Measurements from ENCODE around the gene DDOST. TPM values are rescaled to one million over a fixed set of nuclear protein-coding genes. Genes with fewer than 3 reads are reported as not detected.

Gene DDOST
- total and polyA plus RNA-seq, 2 experiments from 2014 or later = 151 to 270 TPM

DNA sequence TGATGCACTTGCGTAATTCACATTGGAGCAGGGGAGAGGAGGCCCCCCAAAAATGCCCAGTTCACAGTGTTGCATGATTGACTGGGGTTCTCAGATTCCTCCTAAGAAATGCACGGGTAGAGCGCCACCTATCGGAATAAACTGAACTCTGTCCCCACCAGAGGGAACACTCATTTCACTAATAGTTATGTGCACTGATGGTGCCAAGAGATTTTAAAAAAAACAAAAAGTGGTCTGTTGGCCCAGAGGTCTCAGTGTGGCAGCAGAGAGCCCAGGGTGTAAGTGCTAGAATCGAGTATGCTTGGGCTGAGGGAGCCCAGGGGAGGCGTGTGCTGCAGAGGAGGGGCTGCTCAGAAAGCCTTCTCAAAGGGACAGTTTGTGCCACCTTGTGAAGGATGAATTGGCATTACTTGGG lies 21.0 kb downstream of the DDOST start:
- Mint-ChIP-seq H3K27ac (no peak overlapping the region), H3K27me3 (ENCODE audit: insufficient read depth, low read depth, poor library complexity) (peaks cover 11% of the 10 kb centered on the region)

DNA sequence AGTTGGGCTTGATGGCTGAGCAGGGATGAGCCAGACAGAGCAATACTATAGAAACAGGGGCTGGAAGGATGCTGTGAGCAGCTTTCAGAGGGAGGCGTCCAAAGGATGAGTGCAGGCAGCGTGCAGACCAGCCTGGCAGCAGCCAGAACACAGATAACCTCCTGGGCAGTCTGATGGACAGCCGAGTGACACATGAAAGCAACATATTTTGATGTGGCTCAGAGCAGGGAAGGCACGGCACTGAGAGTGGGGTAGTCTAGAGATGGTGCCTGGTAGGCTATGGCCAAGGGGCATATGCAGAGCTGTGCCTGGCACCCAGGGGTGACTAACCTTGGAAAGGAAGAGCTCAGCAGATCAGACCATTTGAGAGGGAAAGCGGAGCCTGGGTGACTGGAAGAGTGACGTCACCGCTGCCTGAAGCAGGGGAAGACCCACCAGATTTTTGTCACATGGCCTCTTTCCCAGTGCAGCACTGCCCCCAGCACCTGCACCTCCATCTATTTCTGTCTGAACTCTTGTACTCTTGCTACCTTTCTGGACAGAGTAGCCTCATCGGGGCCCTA lies 24.3 kb downstream of the DDOST start:
- ATAC-seq (no peak), DNase-seq (ENCODE audit: low spot score) (no peak)
- H3K4me1 Mint-ChIP-seq = peaks cover 10% of the 10 kb centered on the region; the same call in 2 of the 3 replicates
- no peaks in the 10 kb centered on the region for H3K9me2 ChIP-seq (ENCODE audit: insufficient read depth)
- H3K27ac ChIP-seq (ENCODE audit: low read depth) = no peak overlapping the region
- H4K20me1 ChIP-seq (replicated peaks; ENCODE audit: insufficient read depth) = 0 out of 2 replicates have a peak, but pooled peaks cover 2% of the 10 kb centered on the region
- H3K4me3 ChIP-seq = no peak overlapping the region
- H3K4me2 ChIP-seq = no peak overlapping the region
- H2AFZ ChIP-seq = no peak overlapping the region
- no peaks in the 10 kb centered on the region for H3F3A ChIP-seq (replicated peaks; ENCODE audit: low read depth)
- peaks cover 22% of the 10 kb centered on the region for H3K27me3 Mint-ChIP-seq (ENCODE audit: insufficient read depth, low read depth, poor library complexity)
- H3K27ac Mint-ChIP-seq = no peak overlapping the region
- H3K4me1 ChIP-seq (ENCODE audit: insufficient read depth) = peaks cover 4% of the 10 kb centered on the region
- H3K4me3 Mint-ChIP-seq = no peak overlapping the region; the same call in 2 of the 3 replicates
- H3K36me3 Mint-ChIP-seq (ENCODE audit: low read depth) = no peaks in the 10 kb centered on the region; the same call in 2 of the 3 replicates
- no peaks in the 10 kb centered on the region for H3K27me3 ChIP-seq (ENCODE audit: insufficient read depth)
- no peaks in the 10 kb centered on the region for H3K79me2 ChIP-seq (replicated peaks; ENCODE audit: insufficient read depth)
- no peaks in the 10 kb centered on the region for H3K36me3 ChIP-seq (ENCODE audit: insufficient read depth)
- H3K9me3 Mint-ChIP-seq = no peaks in the 10 kb centered on the region
- TF ChIP-seq NANOG (IDR thresholded peaks at IDR 0.05; ENCODE audit: borderline replicate concordance) = no peak
- TF ChIP-seq, protein P1, sequence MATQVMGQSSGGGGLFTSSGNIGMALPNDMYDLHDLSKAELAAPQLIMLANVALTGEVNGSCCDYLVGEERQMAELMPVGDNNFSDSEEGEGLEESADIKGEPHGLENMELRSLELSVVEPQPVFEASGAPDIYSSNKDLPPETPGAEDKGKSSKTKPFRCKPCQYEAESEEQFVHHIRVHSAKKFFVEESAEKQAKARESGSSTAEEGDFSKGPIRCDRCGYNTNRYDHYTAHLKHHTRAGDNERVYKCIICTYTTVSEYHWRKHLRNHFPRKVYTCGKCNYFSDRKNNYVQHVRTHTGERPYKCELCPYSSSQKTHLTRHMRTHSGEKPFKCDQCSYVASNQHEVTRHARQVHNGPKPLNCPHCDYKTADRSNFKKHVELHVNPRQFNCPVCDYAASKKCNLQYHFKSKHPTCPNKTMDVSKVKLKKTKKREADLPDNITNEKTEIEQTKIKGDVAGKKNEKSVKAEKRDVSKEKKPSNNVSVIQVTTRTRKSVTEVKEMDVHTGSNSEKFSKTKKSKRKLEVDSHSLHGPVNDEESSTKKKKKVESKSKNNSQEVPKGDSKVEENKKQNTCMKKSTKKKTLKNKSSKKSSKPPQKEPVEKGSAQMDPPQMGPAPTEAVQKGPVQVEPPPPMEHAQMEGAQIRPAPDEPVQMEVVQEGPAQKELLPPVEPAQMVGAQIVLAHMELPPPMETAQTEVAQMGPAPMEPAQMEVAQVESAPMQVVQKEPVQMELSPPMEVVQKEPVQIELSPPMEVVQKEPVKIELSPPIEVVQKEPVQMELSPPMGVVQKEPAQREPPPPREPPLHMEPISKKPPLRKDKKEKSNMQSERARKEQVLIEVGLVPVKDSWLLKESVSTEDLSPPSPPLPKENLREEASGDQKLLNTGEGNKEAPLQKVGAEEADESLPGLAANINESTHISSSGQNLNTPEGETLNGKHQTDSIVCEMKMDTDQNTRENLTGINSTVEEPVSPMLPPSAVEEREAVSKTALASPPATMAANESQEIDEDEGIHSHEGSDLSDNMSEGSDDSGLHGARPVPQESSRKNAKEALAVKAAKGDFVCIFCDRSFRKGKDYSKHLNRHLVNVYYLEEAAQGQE (IDR thresholded peaks at IDR 0.05; ENCODE audit: unreplicated experiment) = no peak
- TF ChIP-seq STAT1 (IDR thresholded peaks at IDR 0.05; ENCODE audit: unreplicated experiment) = no peak
- TF ChIP-seq, protein P2, sequence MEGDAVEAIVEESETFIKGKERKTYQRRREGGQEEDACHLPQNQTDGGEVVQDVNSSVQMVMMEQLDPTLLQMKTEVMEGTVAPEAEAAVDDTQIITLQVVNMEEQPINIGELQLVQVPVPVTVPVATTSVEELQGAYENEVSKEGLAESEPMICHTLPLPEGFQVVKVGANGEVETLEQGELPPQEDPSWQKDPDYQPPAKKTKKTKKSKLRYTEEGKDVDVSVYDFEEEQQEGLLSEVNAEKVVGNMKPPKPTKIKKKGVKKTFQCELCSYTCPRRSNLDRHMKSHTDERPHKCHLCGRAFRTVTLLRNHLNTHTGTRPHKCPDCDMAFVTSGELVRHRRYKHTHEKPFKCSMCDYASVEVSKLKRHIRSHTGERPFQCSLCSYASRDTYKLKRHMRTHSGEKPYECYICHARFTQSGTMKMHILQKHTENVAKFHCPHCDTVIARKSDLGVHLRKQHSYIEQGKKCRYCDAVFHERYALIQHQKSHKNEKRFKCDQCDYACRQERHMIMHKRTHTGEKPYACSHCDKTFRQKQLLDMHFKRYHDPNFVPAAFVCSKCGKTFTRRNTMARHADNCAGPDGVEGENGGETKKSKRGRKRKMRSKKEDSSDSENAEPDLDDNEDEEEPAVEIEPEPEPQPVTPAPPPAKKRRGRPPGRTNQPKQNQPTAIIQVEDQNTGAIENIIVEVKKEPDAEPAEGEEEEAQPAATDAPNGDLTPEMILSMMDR (conservative IDR thresholded peaks at IDR 0.05; ENCODE audit: low read depth in 2 of 2) = no peak
- no peak for TF ChIP-seq ZNF114 (CRISPR knock-in tag; IDR thresholded peaks at IDR 0.05)
- TF ChIP-seq EZH2 (IDR thresholded peaks at IDR 0.05; ENCODE audit: low read depth, unreplicated experiment) = no peak

More for the DNA sequence above, 21.0 kb downstream of the DDOST start:
- no peaks in the 10 kb centered on the region for H3K36me3 ChIP-seq (ENCODE audit: insufficient read depth)
- H3K4me3 Mint-ChIP-seq = no peak overlapping the region
- H3K27ac ChIP-seq (ENCODE audit: low read depth) = no peak overlapping the region
- no peak overlapping the region for H3K4me2 ChIP-seq
- H3F3A ChIP-seq (replicated peaks; ENCODE audit: low read depth) = no peaks in the 10 kb centered on the region
- ATAC-seq (peak; percentile 81), DNase-seq (ENCODE audit: low spot score) (peak; percentile 81)
- H3K79me2 ChIP-seq (replicated peaks; ENCODE audit: insufficient read depth) = no peaks in the 10 kb centered on the region
- no peak overlapping the region for H2AFZ ChIP-seq
- H3K4me1 ChIP-seq (ENCODE audit: insufficient read depth) = no peaks in the 10 kb centered on the region
- no peak for TF ChIP-seq CREB1 (CRISPR knock-in tag; IDR thresholded peaks at IDR 0.05; ENCODE audit: low read depth)
- TF ChIP-seq, protein P2 (conservative IDR thresholded peaks at IDR 0.05; ENCODE audit: low read depth in 2 of 2) = peak; percentile 87 to 92
- 0 out of 2 replicates have a peak, but pooled peaks cover 2% of the 10 kb centered on the region for H4K20me1 ChIP-seq (replicated peaks; ENCODE audit: insufficient read depth)
- no peaks in the 10 kb centered on the region for H3K9me2 ChIP-seq (ENCODE audit: insufficient read depth)
- no peaks in the 10 kb centered on the region for H3K9me3 Mint-ChIP-seq
- H3K27me3 ChIP-seq (ENCODE audit: insufficient read depth) = no peaks in the 10 kb centered on the region
- no peak overlapping the region for H3K4me3 ChIP-seq
- no peaks in the 10 kb centered on the region; the same call in 2 of the 3 replicates for H3K36me3 Mint-ChIP-seq (ENCODE audit: low read depth)
- H3K4me1 Mint-ChIP-seq = peaks cover 12% of the 10 kb centered on the region; the same call in 2 of the 3 replicates

Data from GM23338 (cell line).